Smooth muscle cell (in vitro differentiated cells): Measurements from ENCODE around the gene DPAGT1. TPM values are rescaled to one million over a fixed set of nuclear protein-coding genes. Genes with fewer than 3 reads are reported as not detected.

Experiments used
- DNase-seq: peaks from one replicate; lab custom pipeline; 2025; ENCODE audit not compliant: unreplicated experiment; lab: John Stamatoyannopoulos, UW
- H2AFZ ChIP-seq: fragments of 200-600 bp; sonication (generic); 2 replicates; pipeline ENCODE4 v1.6.0; 2016; ENCODE audit warnings: antibody characterized with exemption, low read depth, mild to moderate bottlenecking
- H3F3A ChIP-seq: fragments of 200-600 bp; sonication (generic); 2 replicates; pipeline ENCODE4 v1.6.0; 2017; ENCODE audit warnings: antibody characterized with exemption, low read depth
- H3K27ac ChIP-seq: fragments of 200-600 bp; sonication (generic); 2 replicates; pipeline ENCODE4 v1.5.1; 2016; ENCODE audit warnings: low read depth, mild to moderate bottlenecking
- H3K27me3 ChIP-seq: fragments of 200-600 bp; sonication (generic); 2 replicates; pipeline ENCODE4 v1.6.1; 2016; ENCODE audit warnings: low read depth, mild to moderate bottlenecking
- H3K36me3 ChIP-seq: fragments of 200-600 bp; sonication (generic); 2 replicates; pipeline ENCODE4 v1.5.1; 2016; ENCODE audit warnings: low read depth
- H3K4me1 ChIP-seq: fragments of 200-600 bp; sonication (generic); 2 replicates; pipeline ENCODE4 v1.5.1; 2016; ENCODE audit warnings: low read depth
- H3K4me2 ChIP-seq: fragments of 200-600 bp; sonication (generic); 2 replicates; pipeline ENCODE4 v1.6.0; 2016; ENCODE audit warnings: mild to moderate bottlenecking
- H3K4me3 ChIP-seq: fragments of 200-600 bp; sonication (generic); 2 replicates; pipeline ENCODE4 v1.5.1; 2016; ENCODE audit warnings: mild to moderate bottlenecking
- H3K79me2 ChIP-seq: fragments of 200-600 bp; sonication (generic); 2 replicates; pipeline ENCODE4 v1.6.0; 2016; ENCODE audit warnings: low read depth, mild to moderate bottlenecking
- H3K9ac ChIP-seq: fragments of 200-600 bp; sonication (generic); 2 replicates; pipeline ENCODE4 v1.6.0; 2016; ENCODE audit warnings: low read depth
- H3K9me3 ChIP-seq: fragments of 200-600 bp; sonication (generic); replicated peaks from 2 replicates; pipeline ENCODE4 v1.5.1; 2016; ENCODE audit warnings: low read depth
- H4K20me1 ChIP-seq: fragments of 200-600 bp; sonication (generic); 2 replicates; pipeline ENCODE4 v1.6.0; 2016; ENCODE audit warnings: low read depth
- WGBS: methylation state at CpG from one replicate; pipeline ENCODE4 v1.1.7; 2016; ENCODE audit warnings: low lambda C conversion rate; 5-methylcytosine and 5-hydroxymethylcytosine counted together
- polyA plus RNA-seq: library from polyadenylated mRNA; unstranded; fragments of >200 nt; fragmentation: Nextera tagmentation; extraction: Ambion mirVana; gene quantifications from 2 replicates; pipeline ENCODE4 v1.2.1, GENCODE V29; 2016
- total RNA-seq: library from RNA; depleted of rRNA; stranded (reverse); fragments of >200 nt; gene quantifications from 2 replicates; pipeline ENCODE4 v1.2.3, GENCODE V29; 2014
- TF ChIP-seq, protein P1 (sequence below): fragments of 200-600 bp; sonication (generic); IDR thresholded peaks from 2 replicates; pipeline ENCODE4 v1.5.1; 2017; ENCODE audit warnings: borderline replicate concordance, mild to moderate bottlenecking, antibody characterized with exemption; ENCODE audit not compliant: insufficient read depth, poor library complexity, severe bottlenecking

The DPAGT1 gene
- total and polyA plus RNA-seq, 2 experiments from 2014 or later: 40.5 to 73.7 TPM

DNA sequence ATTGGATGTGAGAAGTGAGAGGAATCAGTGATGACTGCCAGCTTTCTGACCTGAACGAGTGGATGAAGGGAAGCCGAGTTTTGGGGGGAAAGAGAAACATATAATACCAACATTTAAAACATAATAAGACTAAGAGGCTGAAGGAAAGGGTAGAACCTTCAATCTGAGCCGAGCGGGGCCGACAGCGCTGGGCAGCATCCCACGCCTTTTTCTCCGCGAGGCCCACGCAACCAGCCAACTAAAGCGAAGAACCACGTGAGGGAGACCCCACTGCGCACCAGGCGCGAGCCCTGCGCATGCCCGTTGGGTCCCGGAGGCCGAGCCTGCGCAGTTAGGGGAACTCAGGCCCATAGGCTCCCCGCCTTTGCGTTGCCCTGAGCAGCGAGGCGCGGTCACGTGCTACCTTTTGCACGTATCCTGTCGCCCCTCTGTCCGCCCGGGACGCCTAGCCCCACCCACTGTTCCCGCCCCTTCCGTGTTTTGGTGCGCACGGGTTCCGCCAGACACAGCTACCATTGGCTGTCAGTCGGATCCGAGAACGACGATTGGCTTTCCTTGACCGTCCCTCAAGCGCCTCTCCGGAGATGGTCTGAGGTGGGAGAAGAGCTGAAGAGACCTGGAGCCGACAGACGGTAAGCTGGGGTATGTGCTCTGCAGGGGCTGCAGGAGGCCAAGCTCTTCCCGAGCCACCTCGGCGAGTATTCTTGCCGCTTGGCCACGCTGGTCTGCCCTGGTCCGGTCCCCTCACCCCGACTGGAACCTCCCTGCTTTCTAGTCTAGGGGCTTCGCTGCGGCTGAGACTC, 19.6 kb upstream of the DPAGT1 start, which contains the start of gene HINFP:
Gene HINFP, plus strand, starts transcription at position 573 of the 803 bp plus-strand sequence. CDS start 5,365 bp downstream, outside the sequence.
- Histone ChIP-seq H4K20me1 (peaks cover 9% of the 10 kb centered on the region), H3K4me3 (peak within 1 kb of the TSS; percentile 88), H3K4me2 (peak within 1 kb of the TSS; percentile 98), H3F3A (no peaks in the 10 kb centered on the region), H3K4me1 (peaks cover 6% of the 10 kb centered on the region), H3K36me3 (no peaks in the 10 kb centered on the region), H2AFZ (peak within 1 kb of the TSS; percentile 87), H3K9me3 (no peaks in the 10 kb centered on the region), H3K27ac (peak within 1 kb of the TSS; percentile 49), H3K27me3 (no peaks in the 10 kb centered on the region), H3K9ac (peak within 1 kb of the TSS; percentile 83), H3K79me2 (peaks cover 27% of the 10 kb centered on the region)
- TF ChIP-seq, protein P1, sequence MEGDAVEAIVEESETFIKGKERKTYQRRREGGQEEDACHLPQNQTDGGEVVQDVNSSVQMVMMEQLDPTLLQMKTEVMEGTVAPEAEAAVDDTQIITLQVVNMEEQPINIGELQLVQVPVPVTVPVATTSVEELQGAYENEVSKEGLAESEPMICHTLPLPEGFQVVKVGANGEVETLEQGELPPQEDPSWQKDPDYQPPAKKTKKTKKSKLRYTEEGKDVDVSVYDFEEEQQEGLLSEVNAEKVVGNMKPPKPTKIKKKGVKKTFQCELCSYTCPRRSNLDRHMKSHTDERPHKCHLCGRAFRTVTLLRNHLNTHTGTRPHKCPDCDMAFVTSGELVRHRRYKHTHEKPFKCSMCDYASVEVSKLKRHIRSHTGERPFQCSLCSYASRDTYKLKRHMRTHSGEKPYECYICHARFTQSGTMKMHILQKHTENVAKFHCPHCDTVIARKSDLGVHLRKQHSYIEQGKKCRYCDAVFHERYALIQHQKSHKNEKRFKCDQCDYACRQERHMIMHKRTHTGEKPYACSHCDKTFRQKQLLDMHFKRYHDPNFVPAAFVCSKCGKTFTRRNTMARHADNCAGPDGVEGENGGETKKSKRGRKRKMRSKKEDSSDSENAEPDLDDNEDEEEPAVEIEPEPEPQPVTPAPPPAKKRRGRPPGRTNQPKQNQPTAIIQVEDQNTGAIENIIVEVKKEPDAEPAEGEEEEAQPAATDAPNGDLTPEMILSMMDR: no peak
- peak; percentile 97 for DNase-seq
- WGBS: 1% methylated on average over 54 of the region's 54 CpGs

DNA sequence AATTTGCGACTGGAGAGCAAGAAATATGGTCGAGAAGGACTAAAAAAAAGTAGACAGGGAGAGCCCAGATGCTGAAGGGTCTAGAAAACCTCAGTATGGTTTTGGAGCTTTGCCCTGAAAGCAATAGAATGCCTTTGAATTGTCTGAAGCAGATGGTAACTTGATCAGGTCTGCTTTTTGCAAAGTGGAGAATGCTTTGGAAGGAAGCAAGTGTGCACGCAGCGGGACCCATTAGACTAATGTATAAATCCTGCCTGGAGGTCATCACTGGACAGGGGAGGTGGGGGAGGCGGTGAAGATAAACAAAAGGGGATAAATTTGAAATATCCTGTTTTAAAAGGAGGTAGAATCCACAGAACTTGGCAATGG, 19.0 kb upstream of the DPAGT1 start:
- TF ChIP-seq, protein P1: no peak
- Histone ChIP-seq H3K27ac (peak overlapping the region; percentile 48), H3K4me3 (peak overlapping the region; percentile 88), H3K4me1 (peaks cover 6% of the 10 kb centered on the region), H3K9me3 (no peaks in the 10 kb centered on the region), H4K20me1 (peaks cover 8% of the 10 kb centered on the region), H3K79me2 (peaks cover 27% of the 10 kb centered on the region), H3F3A (no peaks in the 10 kb centered on the region), H3K4me2 (peak overlapping the region; percentile 89), H2AFZ (peak overlapping the region; percentile 87), H3K27me3 (no peaks in the 10 kb centered on the region), H3K36me3 (no peaks in the 10 kb centered on the region), H3K9ac (peak overlapping the region; percentile 73)
- 38% methylated on average over 5 of the region's 5 CpGs for WGBS
- no peak for DNase-seq

DNA sequence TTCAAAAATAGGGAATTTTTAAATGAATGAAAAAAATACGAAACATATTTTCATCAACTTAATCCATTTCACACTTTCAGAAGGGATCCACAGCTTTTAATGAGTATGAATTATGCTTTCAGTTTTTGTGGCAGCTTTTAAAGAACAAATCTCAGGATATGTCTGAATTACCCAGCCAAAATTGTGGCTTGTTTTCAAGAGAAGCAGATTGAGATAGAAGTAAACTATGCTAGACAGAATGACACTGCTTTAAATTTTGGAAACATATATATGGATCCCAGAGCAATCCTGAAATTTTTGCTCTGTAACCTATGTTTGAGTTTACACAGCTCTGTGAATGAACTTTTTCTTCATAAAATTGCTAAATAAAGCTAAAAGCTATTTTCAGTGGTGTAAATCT, 17.3 kb upstream of the DPAGT1 start:
- Histone ChIP-seq H3K4me3 (no peak overlapping the region), H3K27ac (no peak overlapping the region), H3K79me2 (peaks cover 21% of the 10 kb centered on the region), H2AFZ (no peak overlapping the region), H3K4me2 (no peak overlapping the region), H3K9ac (no peak overlapping the region), H3K9me3 (no peaks in the 10 kb centered on the region), H3K27me3 (no peaks in the 10 kb centered on the region), H3K4me1 (peaks cover 6% of the 10 kb centered on the region), H4K20me1 (peaks cover 8% of the 10 kb centered on the region), H3F3A (no peaks in the 10 kb centered on the region), H3K36me3 (no peaks in the 10 kb centered on the region)
- DNase-seq: no peak
- TF ChIP-seq, protein P1: no peak
- 100% methylated on average over 1 of the region's 1 CpG for WGBS
